ENCODE results near the gene PRKG1.

DNA sequence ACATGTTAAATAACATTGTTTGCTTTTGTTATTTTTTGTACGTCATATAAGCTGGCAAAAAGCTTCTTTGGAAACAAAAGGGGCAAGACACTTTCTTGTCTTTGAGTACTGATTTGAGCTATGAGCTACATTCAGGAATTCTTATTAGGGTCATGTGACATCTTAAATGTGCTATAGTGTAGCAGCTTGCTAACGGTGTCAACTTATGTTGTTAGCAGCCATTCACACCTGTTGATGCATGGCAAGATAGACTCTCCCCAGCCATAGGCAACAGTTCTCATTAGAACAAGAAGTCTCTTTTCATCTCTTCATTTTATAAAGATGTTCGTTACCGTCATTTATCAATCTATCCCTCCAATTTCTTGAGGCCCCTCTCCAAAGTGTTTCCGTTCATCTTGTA is 411.4 kb downstream of the PRKG1 start:
- TF ChIP-seq, protein P1, sequence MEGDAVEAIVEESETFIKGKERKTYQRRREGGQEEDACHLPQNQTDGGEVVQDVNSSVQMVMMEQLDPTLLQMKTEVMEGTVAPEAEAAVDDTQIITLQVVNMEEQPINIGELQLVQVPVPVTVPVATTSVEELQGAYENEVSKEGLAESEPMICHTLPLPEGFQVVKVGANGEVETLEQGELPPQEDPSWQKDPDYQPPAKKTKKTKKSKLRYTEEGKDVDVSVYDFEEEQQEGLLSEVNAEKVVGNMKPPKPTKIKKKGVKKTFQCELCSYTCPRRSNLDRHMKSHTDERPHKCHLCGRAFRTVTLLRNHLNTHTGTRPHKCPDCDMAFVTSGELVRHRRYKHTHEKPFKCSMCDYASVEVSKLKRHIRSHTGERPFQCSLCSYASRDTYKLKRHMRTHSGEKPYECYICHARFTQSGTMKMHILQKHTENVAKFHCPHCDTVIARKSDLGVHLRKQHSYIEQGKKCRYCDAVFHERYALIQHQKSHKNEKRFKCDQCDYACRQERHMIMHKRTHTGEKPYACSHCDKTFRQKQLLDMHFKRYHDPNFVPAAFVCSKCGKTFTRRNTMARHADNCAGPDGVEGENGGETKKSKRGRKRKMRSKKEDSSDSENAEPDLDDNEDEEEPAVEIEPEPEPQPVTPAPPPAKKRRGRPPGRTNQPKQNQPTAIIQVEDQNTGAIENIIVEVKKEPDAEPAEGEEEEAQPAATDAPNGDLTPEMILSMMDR (conservative IDR thresholded peaks at IDR 0.05 in 1 of 2, IDR thresholded peaks at IDR 0.05 in 1 of 2; ENCODE audit: extremely low read depth in 1 of 2, insufficient read depth in 1 of 2, low read depth in 1 of 2, low read length in 2 of 2), result no peak
- TF ChIP-seq EZH2 (IDR thresholded peaks at IDR 0.05; ENCODE audit: borderline replicate concordance, low read length), result no peak
